HepG2 (cell line): ENCODE measurements around the gene MEI1. TPM values are rescaled to one million over a fixed set of nuclear protein-coding genes. Genes with fewer than 3 reads are reported as not detected.
A peak's percentile ranks its signal among the peaks of the same experiment; 100 is the strongest.

Experiments used
- ATF4 ChIP-seq, 2 experiments: fragments of 450-650 bp in 1 of 2; sonication (generic) in 1 of 2; formaldehyde crosslinking; IDR thresholded peaks; 2 replicates each; pipeline versions ENCODE4 v1.5.0 to v1.8.0; 2020 to 2022; ENCODE audit warnings: mild to moderate bottlenecking in 1 of 2, missing genetic modification reagents in 1 of 2
- ATF6 ChIP-seq: sonication (generic); formaldehyde crosslinking; conservative IDR thresholded peaks from 2 replicates; pipeline ENCODE4 v1.4.0; 2020; ENCODE audit warnings: missing genetic modification reagents
- ATF7-NPFF ChIP-seq: sonication (generic); formaldehyde crosslinking; IDR thresholded peaks from 2 replicates; pipeline ENCODE4 v1.8.1; 2023; ENCODE audit warnings: mild to moderate bottlenecking, low read depth, missing genetic modification reagents, moderate library complexity
- BCLAF1 ChIP-seq: fragments of 450-650 bp; IDR thresholded peaks from 2 replicates; pipeline ENCODE4 v1.6.1; 2017; ENCODE audit warnings: mild to moderate bottlenecking
- CENPBD1 ChIP-seq: sonication (generic); formaldehyde crosslinking; IDR thresholded peaks from 2 replicates; pipeline ENCODE4 v1.8.0; 2022; ENCODE audit warnings: missing genetic modification reagents, low read depth, mild to moderate bottlenecking, borderline replicate concordance
- CENPX ChIP-seq: sonication (generic); formaldehyde crosslinking; IDR thresholded peaks from 2 replicates; pipeline ENCODE4 v1.9.0; 2021; ENCODE audit warnings: mild to moderate bottlenecking, missing genetic modification reagents, moderate library complexity
- EED ChIP-seq: sonication (generic); formaldehyde crosslinking; IDR thresholded peaks from 2 replicates; pipeline ENCODE4 v1.5.0; 2020; ENCODE audit warnings: mild to moderate bottlenecking, missing genetic modification reagents
- ELF3 ChIP-seq: IDR thresholded peaks from 2 replicates; pipeline ENCODE4 v1.6.1; 2016; ENCODE audit warnings: missing genetic modification reagents, missing compliant biosample characterization
- GLI4 ChIP-seq: sonication (generic); formaldehyde crosslinking; IDR thresholded peaks from 2 replicates; pipeline ENCODE4 v1.5.1; 2020; ENCODE audit warnings: missing genetic modification reagents, mild to moderate bottlenecking, moderate library complexity, borderline replicate concordance
- HOXA3 ChIP-seq: sonication (generic); formaldehyde crosslinking; IDR thresholded peaks from 2 replicates; pipeline ENCODE4 v1.5.0; 2020; ENCODE audit warnings: missing genetic modification reagents
- KDM1A ChIP-seq: IDR thresholded peaks from 2 replicates; pipeline ENCODE4 v1.6.1; 2016; ENCODE audit warnings: missing compliant biosample characterization
- STAG1 ChIP-seq: sonication (generic); formaldehyde crosslinking; IDR thresholded peaks from 2 replicates; pipeline ENCODE4 v1.4.0; 2020; ENCODE audit warnings: missing genetic modification reagents
- TBL1XR1 ChIP-seq: fragments of 150-350 bp; IDR thresholded peaks from 2 replicates; pipeline ENCODE4 v1.6.1; 2014; ENCODE audit warnings: borderline replicate concordance, low read length; ENCODE audit not compliant: partially characterized antibody
- TFE3 ChIP-seq: IDR thresholded peaks from 2 replicates; pipeline ENCODE4 v1.6.1; 2016
- TP53 ChIP-seq: sonication (generic); formaldehyde crosslinking; conservative IDR thresholded peaks from 2 replicates; pipeline ENCODE4 v1.4.0; 2020; ENCODE audit warnings: missing genetic modification reagents
- ZFP37 ChIP-seq: sonication (generic); formaldehyde crosslinking; IDR thresholded peaks from 2 replicates; pipeline ENCODE4 v1.4.0; 2020; ENCODE audit warnings: missing genetic modification reagents, borderline replicate concordance
- ZNF468 ChIP-seq: sonication (generic); formaldehyde crosslinking; IDR thresholded peaks from 2 replicates; pipeline ENCODE4 v1.8.0; 2022; ENCODE audit warnings: mild to moderate bottlenecking, moderate library complexity, missing genetic modification reagents
- ZNF484 ChIP-seq: sonication (generic); formaldehyde crosslinking; IDR thresholded peaks from 2 replicates; pipeline ENCODE4 v1.5.1; 2020; ENCODE audit warnings: mild to moderate bottlenecking, low read depth, missing genetic modification reagents, borderline replicate concordance
- ZNF564 ChIP-seq: sonication (generic); formaldehyde crosslinking; IDR thresholded peaks from 2 replicates; pipeline ENCODE4 v1.8.1; 2023; ENCODE audit warnings: mild to moderate bottlenecking, missing genetic modification reagents
- ZNF598 ChIP-seq: sonication (generic); formaldehyde crosslinking; IDR thresholded peaks from 2 replicates; pipeline ENCODE4 v1.5.1; 2020; ENCODE audit warnings: mild to moderate bottlenecking, missing genetic modification reagents, borderline replicate concordance
- ZNF775 ChIP-seq: sonication (generic); formaldehyde crosslinking; IDR thresholded peaks from 2 replicates; pipeline ENCODE4 v1.4.0; 2020; ENCODE audit warnings: missing genetic modification reagents, mild to moderate bottlenecking, moderate library complexity, borderline replicate concordance
- polyA plus RNA-seq, 8 experiments: library from polyadenylated mRNA; depleted of rRNA in 3 of 8; stranded (reverse) in 7 of 8; unstranded in 1 of 8; fragments of >200 nt; fragmentation: Illumina TruSeq in 4 of 8; extraction: Trizol in 4 of 8; gene quantifications; 2 replicates each; pipeline versions ENCODE4 v1.2.1 to v1.2.3, GENCODE V29; 2011 to 2016; ENCODE audit warnings: low read depth in 4 of 8, missing spikeins in 1 of 8, mixed read lengths in 1 of 8; ENCODE audit not compliant: insufficient read depth in 1 of 8
- total RNA-seq, 5 experiments: library from RNA; depleted of rRNA; stranded (reverse); fragments of >200 nt; fragmentation: Illumina TruSeq; extraction: Trizol; gene quantifications; 2 replicates each; pipeline ENCODE4 v1.2.3, GENCODE V29; 2016; ENCODE audit warnings: low read depth in 1 of 5

The MEI1 gene
- total and polyA plus RNA-seq, 2 of the 13 experiments (the other 11 are each of a cell fraction or from before 2014, with no cell fraction given) = 0.75 to 1.9 TPM

DNA sequence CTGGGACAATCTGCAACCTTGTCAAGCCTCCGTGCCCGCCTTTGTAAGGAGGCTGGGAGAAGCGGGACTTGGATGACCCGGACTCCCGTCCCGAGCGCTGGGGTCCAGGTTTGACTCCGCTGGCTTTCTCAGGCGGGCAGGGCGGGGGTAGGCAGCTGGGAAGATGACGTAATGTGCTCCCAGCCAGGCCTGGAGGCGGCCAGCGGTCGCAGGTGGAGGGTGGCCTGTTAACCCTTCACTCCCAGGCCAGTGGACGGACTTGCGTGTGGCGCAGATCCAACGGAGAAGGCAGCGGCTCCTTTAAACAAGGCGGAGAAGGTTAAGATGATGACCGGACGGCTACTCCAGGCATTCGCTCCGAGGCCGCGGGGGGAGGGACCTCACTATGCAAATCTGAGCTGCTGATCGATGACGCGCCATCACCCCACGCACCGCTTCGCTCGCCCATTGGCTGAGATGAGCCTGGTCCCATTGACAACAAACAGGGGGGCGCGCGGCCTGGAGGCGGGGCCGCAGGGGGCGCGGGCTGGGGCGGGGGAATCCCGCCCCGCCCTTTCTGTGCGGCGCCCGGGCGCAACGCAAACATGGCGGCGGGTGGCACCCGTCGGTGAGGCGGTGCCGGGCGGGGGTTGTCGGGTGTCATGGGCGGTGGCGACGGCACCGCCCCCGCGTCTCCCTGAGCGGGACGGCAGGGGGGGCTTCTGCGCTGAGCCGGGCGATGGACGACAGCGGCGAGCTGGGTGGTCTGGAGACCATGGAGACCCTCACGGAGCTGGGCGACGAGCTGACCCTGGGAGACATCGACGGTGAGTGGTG is 133.5 kb downstream of the MEI1 start, which contains the start of gene SREBF2 (continued):
- TF ChIP-seq ATF4 (CRISPR knock-in tag; IDR thresholded peaks at IDR 0.05) (peak; percentile 19 to 92; a peak in 3 of 4 replicates), ZFP37 (CRISPR knock-in tag) (no peak), HOXA3 (CRISPR knock-in tag) (peak; percentile 75), TFE3 (CRISPR knock-in tag) (no peak; the same call in 1 of the 2 replicates), BCLAF1 (no peak), KDM1A (CRISPR knock-in tag) (no peak), ATF7-NPFF (CRISPR knock-in tag) (no peak; the same call in none of the 2 replicates), CENPX (CRISPR knock-in tag) (no peak), ZNF468 (CRISPR knock-in tag) (no peak), STAG1 (no peak), ATF6 (CRISPR knock-in tag) (no peak), ZNF564 (CRISPR knock-in tag) (0 out of 2 replicates have a peak, but pooled peaks have one; percentile 56), ELF3 (CRISPR knock-in tag) (peak; percentile 49; the same call in 1 of the 2 replicates), ZNF598 (CRISPR knock-in tag) (no peak), ZNF484 (CRISPR knock-in tag) (no peak), GLI4 (no peak), TP53 (CRISPR knock-in tag) (no peak), TBL1XR1 (no peak), CENPBD1 (CRISPR knock-in tag) (no peak; the same call in 1 of the 2 replicates), ZNF775 (CRISPR knock-in tag) (peak; percentile 30; the same call in 1 of the 2 replicates), EED (CRISPR knock-in tag) (peak; percentile 58; the same call in 1 of the 2 replicates)
